Vagina (tissue), 2 donors: ENCODE results near the gene TMEM18. TPM values are rescaled to one million over a fixed set of nuclear protein-coding genes. Genes with fewer than 3 reads are reported as not detected.

Source experiments
- DNase-seq, 2 donors: peaks; one replicate each; pipeline ENCODE4 v3.0.0-alpha.2; 2017; ENCODE audit errors: extremely low spot score in 2 of 2
- H3K27ac ChIP-seq: fragments of 200-600 bp; sonication (generic); one replicate; pipeline ENCODE4 v1.5.1; 2019
- H3K27me3 ChIP-seq: fragments of 200-600 bp; sonication (generic); one replicate; pipeline ENCODE4 v1.5.1; 2019
- H3K36me3 ChIP-seq, 2 donors: fragments of 200-600 bp; sonication (generic); one replicate each; pipeline ENCODE4 v1.5.1; 2017 to 2019
- H3K4me1 ChIP-seq: fragments of 200-600 bp; sonication (generic); one replicate; pipeline ENCODE4 v1.5.1; 2019
- H3K4me3 ChIP-seq, 2 donors: fragments of 200-600 bp; sonication (generic); 1 replicate in 1 of 2; 2 replicates in 1 of 2; pipeline ENCODE4 v1.5.1; 2016 to 2019
- H3K9me3 ChIP-seq: fragments of 200-600 bp; sonication (generic); one replicate; pipeline ENCODE4 v1.5.1; 2019
- CTCF ChIP-seq, 3 experiments: fragments of 450-650 bp in 2 of 3; fragments of 200-600 bp in 1 of 3; sonication (generic) in 1 of 3; IDR thresholded peaks; one replicate each; pipeline ENCODE4 v1.5.1; 2017 to 2019; ENCODE audit warnings: antibody characterized with exemption in 3 of 3, mild to moderate bottlenecking in 2 of 3, moderate library complexity in 2 of 3
- POLR2A ChIP-seq, 2 donors: fragments of 450-650 bp; IDR thresholded peaks; one replicate each; pipeline ENCODE4 v1.6.1; 2017; ENCODE audit warnings: antibody characterized with exemption in 2 of 2, mild to moderate bottlenecking in 2 of 2, moderate library complexity in 2 of 2
- POLR2AphosphoS5 ChIP-seq, 2 donors: sonication (generic); formaldehyde crosslinking; IDR thresholded peaks; one replicate each; pipeline ENCODE4 v1.9.0; 2017; ENCODE audit warnings: antibody characterized with exemption in 2 of 2, mild to moderate bottlenecking in 2 of 2, low read depth in 1 of 2; ENCODE audit not compliant: insufficient read depth in 1 of 2
- intact Hi-C: fragments of 100-400 bp; cut with DNase I; formaldehyde crosslinking; loops from one replicate; pipeline ENCODE4 v1.15.1; 2023
- total RNA-seq: library from RNA; depleted of rRNA; stranded (reverse); fragments of >200 nt; gene quantifications from one replicate; pipeline ENCODE4 v1.2.3, GENCODE V29; 2016

TMEM18 gene
- total RNA-seq, 1 donor from 2014 or later, result 21.1 TPM

GRCh38 chr2:668000-668398 lies 9.2 kb downstream of the TMEM18 start:
- Histone ChIP-seq H3K4me1 (peaks cover 4% of the 10 kb centered on the region), H3K36me3 (peaks cover 0 to 39% of the 10 kb centered on the region in 2 donors), H3K9me3 (peaks cover 8% of the 10 kb centered on the region), H3K27me3 (no peaks in the 10 kb centered on the region), H3K4me3 (no peak overlapping the region), H3K27ac (no peak overlapping the region)
- no peak for DNase-seq
- intact Hi-C loops, result no loop called here
- TF ChIP-seq POLR2AphosphoS5 (IDR thresholded peaks at IDR 0.05; ENCODE audit: insufficient read depth in 1 of 2, low read depth in 1 of 2) (no peak), POLR2A (IDR thresholded peaks at IDR 0.05) (no peak), CTCF (IDR thresholded peaks at IDR 0.05) (no peak)

- no peak for DNase-seq
- Histone ChIP-seq H3K4me3 (no peak overlapping the region), H3K9me3 (peaks cover 8% of the 10 kb centered on the region), H3K4me1 (no peaks in the 10 kb centered on the region), H3K36me3 (peaks cover 0 to 36% of the 10 kb centered on the region in 2 donors), H3K27me3 (no peaks in the 10 kb centered on the region), H3K27ac (no peak overlapping the region)
- peak in 1 of 3 experiments; percentile 38 for TF ChIP-seq CTCF (IDR thresholded peaks at IDR 0.05)
- no peak for TF ChIP-seq POLR2A (IDR thresholded peaks at IDR 0.05)
- no peak for TF ChIP-seq POLR2AphosphoS5 (IDR thresholded peaks at IDR 0.05; ENCODE audit: insufficient read depth in 1 of 2, low read depth in 1 of 2)
- intact Hi-C loops, result no loop called here
Measured at GRCh38 chr2:667332-667999, 9.7 kb downstream of the TMEM18 start.

GRCh38 chr2:666441-666840 lies 10.8 kb downstream of the TMEM18 start:
- Histone ChIP-seq H3K27me3 (no peaks in the 10 kb centered on the region), H3K9me3 (peaks cover 8% of the 10 kb centered on the region), H3K36me3 (peaks cover 0 to 27% of the 10 kb centered on the region in 2 donors), H3K4me3 (no peak overlapping the region), H3K27ac (no peak overlapping the region), H3K4me1 (no peaks in the 10 kb centered on the region)
- no peak for DNase-seq
- TF ChIP-seq CTCF (IDR thresholded peaks at IDR 0.05), result no peak
- no peak for TF ChIP-seq POLR2AphosphoS5 (IDR thresholded peaks at IDR 0.05; ENCODE audit: insufficient read depth in 1 of 2, low read depth in 1 of 2)
- TF ChIP-seq POLR2A (IDR thresholded peaks at IDR 0.05), result no peak
- intact Hi-C loops, result no loop called here

- H3K27ac ChIP-seq, result no peak overlapping the region
- no peak overlapping the region for H3K4me3 ChIP-seq
- no peaks in the 10 kb centered on the region for H3K4me1 ChIP-seq
- intact Hi-C loops, result no loop called here
- no peak for DNase-seq
- H3K9me3 ChIP-seq, result peaks cover 8% of the 10 kb centered on the region
- TF ChIP-seq POLR2AphosphoS5 (IDR thresholded peaks at IDR 0.05; ENCODE audit: insufficient read depth in 1 of 2, low read depth in 1 of 2) (no peak), POLR2A (IDR thresholded peaks at IDR 0.05) (no peak), CTCF (IDR thresholded peaks at IDR 0.05) (no peak)
- peaks cover 0 to 27% of the 10 kb centered on the region in 2 donors for H3K36me3 ChIP-seq
- H3K27me3 ChIP-seq, result no peaks in the 10 kb centered on the region
Measured at GRCh38 chr2:665340-666073, 11.7 kb downstream of the TMEM18 start.

- TF ChIP-seq CTCF (IDR thresholded peaks at IDR 0.05) (no peak), POLR2A (IDR thresholded peaks at IDR 0.05) (no peak), POLR2AphosphoS5 (IDR thresholded peaks at IDR 0.05; ENCODE audit: insufficient read depth in 1 of 2, low read depth in 1 of 2) (no peak)
- Histone ChIP-seq H3K36me3 (peaks cover 0 to 18% of the 10 kb centered on the region in 2 donors), H3K27ac (no peak overlapping the region), H3K4me1 (no peaks in the 10 kb centered on the region), H3K9me3 (peaks cover 8% of the 10 kb centered on the region), H3K4me3 (no peak overlapping the region), H3K27me3 (no peaks in the 10 kb centered on the region)
- no peak for DNase-seq
- intact Hi-C loops, result no loop called here
Measured at GRCh38 chr2:664063-664462, 13.1 kb downstream of the TMEM18 start.
